Measurements from ENCODE around the gene NUP214. TPM values are rescaled to one million over a fixed set of nuclear protein-coding genes. Genes with fewer than 3 reads are reported as not detected.

NUP214 gene
- polyA plus RNA-seq, 1 of the 3 experiments (the other 2 are of a cell fraction) = 8.0 TPM

GRCh38 chr9:131191857-131192256 is 66.5 kb downstream of the NUP214 start:
- no peaks in the 10 kb centered on the region for H3F3A ChIP-seq (replicated peaks; ENCODE audit: insufficient read depth)
- H3K27ac ChIP-seq (ENCODE audit: low read depth in 2 of 2, low read length in 1 of 2) = no peak overlapping the region
- TF ChIP-seq NFIC (IDR thresholded peaks at IDR 0.05; ENCODE audit: borderline replicate concordance) = no peak
- TF ChIP-seq TCF12 (IDR thresholded peaks at IDR 0.05) = no peak
- no peak for TF ChIP-seq MEF2A (IDR thresholded peaks at IDR 0.05; ENCODE audit: borderline replicate concordance, low read depth)
- DNase-seq = no peak
- no peaks in the 10 kb centered on the region for H3K4me1 ChIP-seq (ENCODE audit: control insufficient read depth in 1 of 2, insufficient read depth in 2 of 2, low read depth in 1 of 2, low read length in 1 of 2)
- no peaks in the 10 kb centered on the region for H3K27me3 ChIP-seq (ENCODE audit: insufficient read depth)
- no peak overlapping the region for H3K4me3 ChIP-seq (ENCODE audit: low read depth in 2 of 2, low read length in 1 of 2)
- H3K9ac ChIP-seq = no peak overlapping the region
- WGBS (ENCODE audit: low lambda C conversion rate) = 98% methylated on average over 3 of the region's 3 CpGs
- ChIA-PET POLR2A (no interaction called here), CTCF (interaction anchor here (2.0 to 2.5 kb wide), 3 partner anchors 11 to 145 kb away, joined by 6 to 10 read pairs (median 7); no protein-coding TSS in a partner anchor)
- no peaks in the 10 kb centered on the region for H4K20me1 ChIP-seq (ENCODE audit: insufficient read depth)
- H3K4me2 ChIP-seq = no peak overlapping the region
- peaks cover 63 to 73% of the 10 kb centered on the region in 2 experiments for H3K36me3 ChIP-seq (replicated peaks in 1 of 2; ENCODE audit: control insufficient read depth in 1 of 2, insufficient read depth in 2 of 2, low read length in 1 of 2)
- no peaks in the 10 kb centered on the region; the same call in 1 of the 2 replicates for H3K79me2 ChIP-seq (ENCODE audit: insufficient read depth)
- H3K9me2 ChIP-seq = no peaks in the 10 kb centered on the region
- no peak overlapping the region for H2AFZ ChIP-seq (ENCODE audit: low read depth)
- H3K9me3 ChIP-seq = no peaks in the 10 kb centered on the region

- H3K4me2 ChIP-seq = no peak overlapping the region
- no peaks in the 10 kb centered on the region for H3K9me2 ChIP-seq
- H4K20me1 ChIP-seq (ENCODE audit: insufficient read depth) = no peaks in the 10 kb centered on the region
- no peaks in the 10 kb centered on the region for H3K27me3 ChIP-seq (ENCODE audit: insufficient read depth)
- no peak overlapping the region for H3K27ac ChIP-seq (ENCODE audit: low read depth in 2 of 2, low read length in 1 of 2)
- no peaks in the 10 kb centered on the region; the same call in 1 of the 2 replicates for H3K79me2 ChIP-seq (ENCODE audit: insufficient read depth)
- ChIA-PET POLR2A (no interaction called here), CTCF (interaction anchor here (1.0 to 2.5 kb wide), 3 partner anchors 13 to 144 kb away, joined by 4 to 10 read pairs (median 4); no protein-coding TSS in a partner anchor)
- no peaks in the 10 kb centered on the region for H3K9me3 ChIP-seq
- H2AFZ ChIP-seq (ENCODE audit: low read depth) = no peak overlapping the region
- DNase-seq = no peak
- H3K4me3 ChIP-seq (ENCODE audit: low read depth in 2 of 2, low read length in 1 of 2) = no peak overlapping the region
- no peaks in the 10 kb centered on the region for H3F3A ChIP-seq (replicated peaks; ENCODE audit: insufficient read depth)
- TF ChIP-seq RXRA (IDR thresholded peaks at IDR 0.05; ENCODE audit: borderline replicate concordance, low read depth) (no peak), FOSL2 (IDR thresholded peaks at IDR 0.05; ENCODE audit: borderline replicate concordance, low read depth) (no peak), EP300 (IDR thresholded peaks at IDR 0.05; ENCODE audit: borderline replicate concordance in 1 of 2, low read depth in 1 of 2, low read length in 1 of 2) (no peak), ELF1 (IDR thresholded peaks at IDR 0.05) (no peak), POLR2AphosphoS5 (IDR thresholded peaks at IDR 0.05; ENCODE audit: low read depth, low read length) (no peak), GATA2 (CRISPR knock-in tag; IDR thresholded peaks at IDR 0.05) (no peak), TCF12 (IDR thresholded peaks at IDR 0.05) (no peak)
- H3K4me1 ChIP-seq (ENCODE audit: control insufficient read depth in 1 of 2, insufficient read depth in 2 of 2, low read depth in 1 of 2, low read length in 1 of 2) = no peaks in the 10 kb centered on the region
- 100% methylated on average over 2 of the region's 2 CpGs for WGBS (ENCODE audit: low lambda C conversion rate)
- no peak overlapping the region for H3K9ac ChIP-seq
- peaks cover 63 to 67% of the 10 kb centered on the region in 2 experiments for H3K36me3 ChIP-seq (replicated peaks in 1 of 2; ENCODE audit: control insufficient read depth in 1 of 2, insufficient read depth in 2 of 2, low read length in 1 of 2)
These were observed 67.7 kb downstream of the NUP214 start for GRCh38 chr9:131193051-131193450.

- Histone ChIP-seq H3K9me2 (no peaks in the 10 kb centered on the region), H3K9me3 (no peaks in the 10 kb centered on the region), H3K4me1 (ENCODE audit: control insufficient read depth in 1 of 2, insufficient read depth in 2 of 2, low read depth in 1 of 2, low read length in 1 of 2) (no peaks in the 10 kb centered on the region), H3K36me3 (replicated peaks in 1 of 2; ENCODE audit: control insufficient read depth in 1 of 2, insufficient read depth in 2 of 2, low read length in 1 of 2) (peaks cover 64 to 69% of the 10 kb centered on the region in 2 experiments), H3K27me3 (ENCODE audit: insufficient read depth) (no peaks in the 10 kb centered on the region), H3F3A (replicated peaks; ENCODE audit: insufficient read depth) (no peaks in the 10 kb centered on the region), H3K9ac (no peak overlapping the region), H3K4me2 (no peak overlapping the region), H2AFZ (ENCODE audit: low read depth) (no peak overlapping the region), H4K20me1 (ENCODE audit: insufficient read depth) (no peaks in the 10 kb centered on the region), H3K27ac (ENCODE audit: low read depth in 2 of 2, low read length in 1 of 2) (no peak overlapping the region), H3K4me3 (ENCODE audit: low read depth in 2 of 2, low read length in 1 of 2) (no peak overlapping the region), H3K79me2 (ENCODE audit: insufficient read depth) (no peaks in the 10 kb centered on the region; the same call in 1 of the 2 replicates)
- TF ChIP-seq RAD21 (IDR thresholded peaks at IDR 0.05; ENCODE audit: low read length) = no peak
- no peak for TF ChIP-seq USF2 (IDR thresholded peaks at IDR 0.05; ENCODE audit: borderline replicate concordance, low read depth, low read length)
- WGBS (ENCODE audit: low lambda C conversion rate) = 93% methylated on average over 3 of the region's 3 CpGs
- DNase-seq = no peak
- CTCF ChIA-PET = interaction anchor here (6.1 kb wide), 1 partner anchor 141 kb away, joined by 28 read pairs; no protein-coding TSS in a partner anchor
- POLR2A ChIA-PET = no interaction called here
These were observed 69.4 kb downstream of the NUP214 start for GRCh38 chr9:131194762-131195161.

Measured in SK-N-SH (cell line).